ENCODE data around the gene LLGL2. TPM values are rescaled to one million over a fixed set of nuclear protein-coding genes. Genes with fewer than 3 reads are reported as not detected.

The LLGL2 gene
- total RNA-seq, 1 experiment from 2014 or later: 19.8 TPM

GRCh38 chr17:75521290-75521689 lies 4.2 kb upstream of the LLGL2 start:
- no peak for TF ChIP-seq CTCF (IDR thresholded peaks at IDR 0.05; ENCODE audit: unreplicated experiment)
- CTCF ChIA-PET: interaction anchor here (0.6 kb wide), 2 partner anchors 77 to 1153 kb away, joined by 3 to 5 read pairs; no protein-coding TSS in a partner anchor
- BruUV-seq (replicated peaks): no TSS peak
- intact Hi-C loops (cut with micrococcal nuclease): no loop called here
- no peak for DNase-seq (ENCODE audit: unreplicated experiment)
- Mint-ChIP-seq H3K27me3 (ENCODE audit: insufficient read depth, unreplicated experiment) (no peaks in the 10 kb centered on the region), H3K4me3 (ENCODE audit: unreplicated experiment) (no peak overlapping the region), H3K9me3 (ENCODE audit: unreplicated experiment) (no peaks in the 10 kb centered on the region), H3K36me3 (ENCODE audit: insufficient read depth, unreplicated experiment) (peaks cover 46% of the 10 kb centered on the region), H3K27ac (ENCODE audit: low read depth, unreplicated experiment) (no peak overlapping the region), H3K4me1 (ENCODE audit: insufficient read depth, unreplicated experiment) (peaks cover 12% of the 10 kb centered on the region)
- POLR2A ChIA-PET: interaction anchor here (0.6 kb wide), 1 partner anchor 366 kb away, joined by 3 read pairs; no protein-coding TSS in a partner anchor

- intact Hi-C loops (cut with micrococcal nuclease): no loop called here
- H3K36me3 Mint-ChIP-seq (ENCODE audit: insufficient read depth, unreplicated experiment): peaks cover 44% of the 10 kb centered on the region
- BruUV-seq (replicated peaks): no TSS peak
- no peak overlapping the region for H3K4me3 Mint-ChIP-seq (ENCODE audit: unreplicated experiment)
- TF ChIP-seq CTCF (IDR thresholded peaks at IDR 0.05; ENCODE audit: unreplicated experiment): no peak
- H3K9me3 Mint-ChIP-seq (ENCODE audit: unreplicated experiment): no peaks in the 10 kb centered on the region
- H3K27ac Mint-ChIP-seq (ENCODE audit: low read depth, unreplicated experiment): no peak overlapping the region
- ChIA-PET CTCF (interaction anchor here (0.6 kb wide), 1 partner anchor 60 kb away, joined by 3 read pairs; no protein-coding TSS in a partner anchor), POLR2A (interaction anchor here (0.7 kb wide), 1 partner anchor 674 kb away, joined by 3 read pairs; no protein-coding TSS in a partner anchor)
- DNase-seq (ENCODE audit: unreplicated experiment): no peak
- H3K4me1 Mint-ChIP-seq (ENCODE audit: insufficient read depth, unreplicated experiment): peaks cover 18% of the 10 kb centered on the region
- H3K27me3 Mint-ChIP-seq (ENCODE audit: insufficient read depth, unreplicated experiment): no peaks in the 10 kb centered on the region
Measured at GRCh38 chr17:75521951-75522727, 3.4 kb upstream of the LLGL2 start.

GRCh38 chr17:75523647-75524046 lies 1.9 kb upstream of the LLGL2 start:
- H3K4me1 Mint-ChIP-seq (ENCODE audit: insufficient read depth, unreplicated experiment): peaks cover 7% of the 10 kb centered on the region
- no peak for TF ChIP-seq CTCF (IDR thresholded peaks at IDR 0.05; ENCODE audit: unreplicated experiment)
- POLR2A ChIA-PET: interaction anchor here (0.6 kb wide), 1 partner anchor 1760 kb away, joined by 3 read pairs; no protein-coding TSS in a partner anchor
- peaks cover 35% of the 10 kb centered on the region for H3K36me3 Mint-ChIP-seq (ENCODE audit: insufficient read depth, unreplicated experiment)
- no peak overlapping the region for H3K4me3 Mint-ChIP-seq (ENCODE audit: unreplicated experiment)
- no peak overlapping the region for H3K27ac Mint-ChIP-seq (ENCODE audit: low read depth, unreplicated experiment)
- H3K27me3 Mint-ChIP-seq (ENCODE audit: insufficient read depth, unreplicated experiment): no peaks in the 10 kb centered on the region
- intact Hi-C loops (cut with micrococcal nuclease): no loop called here
- CTCF ChIA-PET: interaction anchor here (0.5 to 1.8 kb wide), 5 partner anchors 7 to 1232 kb away, joined by 3 to 7 read pairs (median 4); partner anchors contain the start of gene TSEN54
- no peak for DNase-seq (ENCODE audit: unreplicated experiment)
- no TSS peak for BruUV-seq (replicated peaks)
- H3K9me3 Mint-ChIP-seq (ENCODE audit: unreplicated experiment): no peaks in the 10 kb centered on the region

GRCh38 chr17:75524269-75524969 lies 1.1 kb upstream of the LLGL2 start:
- DNase-seq (ENCODE audit: unreplicated experiment): no peak
- BruUV-seq (replicated peaks): no TSS peak
- peaks cover 7% of the 10 kb centered on the region for H3K4me1 Mint-ChIP-seq (ENCODE audit: insufficient read depth, unreplicated experiment)
- H3K4me3 Mint-ChIP-seq (ENCODE audit: unreplicated experiment): peak overlapping the region; percentile 71
- H3K27ac Mint-ChIP-seq (ENCODE audit: low read depth, unreplicated experiment): no peak overlapping the region
- CTCF ChIA-PET: interaction anchor here (0.5 to 1.8 kb wide), 8 partner anchors 8 to 614 kb away, joined by 3 to 7 read pairs (median 3); partner anchors contain the start of gene TSEN54
- H3K9me3 Mint-ChIP-seq (ENCODE audit: unreplicated experiment): no peaks in the 10 kb centered on the region
- no peaks in the 10 kb centered on the region for H3K27me3 Mint-ChIP-seq (ENCODE audit: insufficient read depth, unreplicated experiment)
- TF ChIP-seq CTCF (IDR thresholded peaks at IDR 0.05; ENCODE audit: unreplicated experiment): no peak
- POLR2A ChIA-PET: interaction anchor here (0.6 to 4.1 kb wide), 8 partner anchors 8 to 256 kb away, joined by 3 to 54 read pairs (median 4); partner anchors contain the start of genes RECQL5, TMEM94 and TSEN54
- H3K36me3 Mint-ChIP-seq (ENCODE audit: insufficient read depth, unreplicated experiment): peaks cover 31% of the 10 kb centered on the region
- intact Hi-C loops (cut with micrococcal nuclease): no loop called here
